Stimulated activated CD8-positive, alpha-beta memory T cell treated with anti-CD3 and anti-CD28 coated beads, Interleukin-15, amount 100 ng/mL, for 1 hour (primary cell): Measurements from ENCODE around the gene ING5.

Source experiments
- DNase-seq: peaks from one replicate; pipeline ENCODE4 v3.0.0-alpha.2; 2020; ENCODE audit warnings: low read depth

The ING5 gene

GRCh38 chr2:241672243-241673188 lies 29.3 kb upstream of the ING5 start:
- no peak for DNase-seq

- no peak for DNase-seq
Measured at GRCh38 chr2:241673189-241673663, 28.6 kb upstream of the ING5 start.

GRCh38 chr2:241673797-241674725 lies 27.8 kb upstream of the ING5 start:
- DNase-seq = no peak

- DNase-seq = no peak
Measured at GRCh38 chr2:241675885-241676284, 26.0 kb upstream of the ING5 start.

GRCh38 chr2:241676665-241677064 lies 25.2 kb upstream of the ING5 start:
- DNase-seq = no peak

GRCh38 chr2:241677392-241677791 lies 24.4 kb upstream of the ING5 start:
- no peak for DNase-seq

- no peak for DNase-seq
Measured at GRCh38 chr2:241678307-241678706, 23.5 kb upstream of the ING5 start.

- no peak for DNase-seq
Measured at GRCh38 chr2:241678784-241679540, 22.9 kb upstream of the ING5 start.

- no peak for DNase-seq
Measured at GRCh38 chr2:241680044-241680443, 21.8 kb upstream of the ING5 start.

- no peak for DNase-seq
Measured at GRCh38 chr2:241680827-241681599, 20.8 kb upstream of the ING5 start.

GRCh38 chr2:241686324-241686649 lies 15.6 kb upstream of the ING5 start:
- DNase-seq = peak; percentile 5

- peak; percentile 81 for DNase-seq
Measured at GRCh38 chr2:241686650-241687425, 15.0 kb upstream of the ING5 start, which contains the start of gene DTYMK. Gene DTYMK (minus strand): TSS chr2:241686815. CDS start chr2:241686783, 32 bp downstream.

GRCh38 chr2:241689306-241689705 lies 12.5 kb upstream of the ING5 start:
- DNase-seq = no peak

- no peak for DNase-seq
Measured at GRCh38 chr2:241690202-241690717, 11.6 kb upstream of the ING5 start.

GRCh38 chr2:241692448-241692847 lies 9.4 kb upstream of the ING5 start:
- DNase-seq = no peak

GRCh38 chr2:241695651-241696050 lies 6.2 kb upstream of the ING5 start:
- no peak for DNase-seq

- no peak for DNase-seq
Measured at GRCh38 chr2:241701149-241701398, 765 bp upstream of the ING5 start.

- DNase-seq = peak; percentile 73
Measured at GRCh38 chr2:241702155-241703031, 554 bp downstream of the ING5 start.

GRCh38 chr2:241703032-241703604 lies 1.3 kb downstream of the ING5 start:
- DNase-seq = no peak
